H1 (cell line): ENCODE measurements around the gene CMC1. TPM values are rescaled to one million over a fixed set of nuclear protein-coding genes. Genes with fewer than 3 reads are reported as not detected.

ENCODE experiments used
- EP300 ChIP-seq, 2 experiments: IDR thresholded peaks; 1 replicate in 1 of 2; 2 replicates in 1 of 2; pipeline ENCODE4 v1.6.1; 2011 to 2012; ENCODE audit warnings: low read depth in 2 of 2, low read length in 2 of 2, mild to moderate bottlenecking in 2 of 2, borderline replicate concordance in 1 of 2, inconsistent platforms in 1 of 2, moderate library complexity in 1 of 2
- SIX5 ChIP-seq: IDR thresholded peaks from 2 replicates; pipeline ENCODE4 v1.6.1; 2011; ENCODE audit warnings: mild to moderate bottlenecking, low read depth, low read length
- YY1 ChIP-seq: IDR thresholded peaks from 2 replicates; pipeline ENCODE4 v1.6.1; 2011; ENCODE audit warnings: low read depth, mild to moderate bottlenecking, low read length
- polyA plus RNA-seq, 7 experiments: library from polyadenylated mRNA; depleted of rRNA in 3 of 7; stranded (reverse) in 5 of 7; unstranded in 2 of 7; fragments of >200 nt in 5 of 7; fragments of 200-250 nt in 2 of 7; gene quantifications; 1 replicate in 5 of 7; 2 replicates in 1 of 7; 4 replicates in 1 of 7; pipeline versions ENCODE4 v1.2.1 to v1.2.3, GENCODE V29; 2011 to 2013; ENCODE audit warnings: missing spikeins in 2 of 7, mixed read lengths in 2 of 7
- total RNA-seq: library from RNA; stranded (reverse); fragmentation: NEBNext Ultra II Directional; extraction: Animal tissue kit (Norgen Biotek cat#: 25700); gene quantifications from 2 replicates; pipeline ENCODE4 v1.2.1, GENCODE V29; 2021
- TF ChIP-seq, protein P1 (sequence below): IDR thresholded peaks from 2 replicates; pipeline ENCODE4 v1.6.1; 2012; ENCODE audit warnings: low read length, inconsistent platforms

CMC1 gene
- total and polyA plus RNA-seq, 2 of the 8 experiments (the other 6 are each of a cell fraction or from before 2014, with no cell fraction given), result 11.4 to 19.4 TPM

DNA sequence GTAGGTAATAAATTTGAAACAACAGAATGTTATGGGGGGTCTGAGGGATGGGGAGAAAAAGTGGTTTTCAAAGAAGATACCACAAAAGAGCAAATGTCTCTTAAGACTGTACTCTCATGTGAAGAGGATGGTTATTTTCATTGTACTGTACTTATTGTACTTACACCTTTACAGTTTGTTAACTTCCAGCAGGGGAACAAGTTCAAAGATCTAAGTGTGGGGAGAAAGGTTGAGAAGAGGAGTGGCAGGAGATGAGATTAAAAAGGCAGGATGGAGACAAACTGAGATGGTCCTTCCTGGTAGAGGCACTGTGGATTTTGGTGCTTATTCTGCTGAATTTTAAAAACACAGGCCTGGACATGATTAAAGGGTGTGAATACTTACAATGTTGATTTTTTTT is 101.7 kb downstream of the CMC1 start (continued):
- TF ChIP-seq, protein P1, sequence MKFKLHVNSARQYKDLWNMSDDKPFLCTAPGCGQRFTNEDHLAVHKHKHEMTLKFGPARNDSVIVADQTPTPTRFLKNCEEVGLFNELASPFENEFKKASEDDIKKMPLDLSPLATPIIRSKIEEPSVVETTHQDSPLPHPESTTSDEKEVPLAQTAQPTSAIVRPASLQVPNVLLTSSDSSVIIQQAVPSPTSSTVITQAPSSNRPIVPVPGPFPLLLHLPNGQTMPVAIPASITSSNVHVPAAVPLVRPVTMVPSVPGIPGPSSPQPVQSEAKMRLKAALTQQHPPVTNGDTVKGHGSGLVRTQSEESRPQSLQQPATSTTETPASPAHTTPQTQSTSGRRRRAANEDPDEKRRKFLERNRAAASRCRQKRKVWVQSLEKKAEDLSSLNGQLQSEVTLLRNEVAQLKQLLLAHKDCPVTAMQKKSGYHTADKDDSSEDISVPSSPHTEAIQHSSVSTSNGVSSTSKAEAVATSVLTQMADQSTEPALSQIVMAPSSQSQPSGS, result no peak
- no peak for TF ChIP-seq EP300 (IDR thresholded peaks at IDR 0.05; ENCODE audit: borderline replicate concordance in 1 of 2, low read depth in 2 of 2, low read length in 2 of 2)
- no peak for TF ChIP-seq SIX5
- TF ChIP-seq YY1, result no peak
